PC-3 (cell line): Measurements from ENCODE around the gene PTGIS. TPM values are rescaled to one million over a fixed set of nuclear protein-coding genes. Genes with fewer than 3 reads are reported as not detected.
A peak's percentile ranks its signal among the peaks of the same experiment; 100 is the strongest.

Source experiments
- ATAC-seq: fragments of 200-7000 bp; cut with Tn5 transposase; 2 replicates; pipeline ENCODE4 v1.9.1; 2020; ENCODE audit warnings: mild to moderate bottlenecking, moderate library complexity
- BruUV-seq: library from RNA; stranded (reverse); fragments of 400-500 nt; replicated peaks from 2 replicates; lab custom pipeline; 2021; lab: Mats Ljungman, UMichigan
- CTCF ChIA-PET: fragments of 300-600 bp; sonication (Branson Sonifier 250); formaldehyde crosslinking; loops from one replicate; lab custom pipeline; 2022; ENCODE audit warnings: antibody characterized with exemption; lab: Charles Lee
- POLR2A ChIA-PET: fragments of 300-600 bp; sonication (Branson Sonifier 250); formaldehyde crosslinking; loops from one replicate; lab custom pipeline; 2022; ENCODE audit warnings: antibody characterized with exemption; ENCODE audit not compliant: unreplicated experiment; lab: Charles Lee
- DNase-seq: peaks from one replicate; pipeline ENCODE4 v3.0.0-alpha.2; 2015
- H2AFZ ChIP-seq: fragments of 300-600 bp; sonication (generic); 2 replicates; pipeline ENCODE4 v1.6.0; 2016; ENCODE audit warnings: antibody characterized with exemption, low read length
- H3F3A ChIP-seq: fragments of 300-600 bp; sonication (generic); one replicate; pipeline ENCODE4 v1.6.0; 2017; ENCODE audit warnings: antibody characterized with exemption, low read length, control low read depth, mild to moderate bottlenecking; ENCODE audit not compliant: unreplicated experiment
- H3K27ac ChIP-seq: fragments of 300-600 bp; sonication (generic); 2 replicates; pipeline ENCODE4 v1.5.1; 2016; ENCODE audit warnings: mild to moderate bottlenecking, low read length
- H3K27me3 ChIP-seq: fragments of 300-600 bp; sonication (generic); 2 replicates; pipeline ENCODE4 v1.6.1; 2016; ENCODE audit warnings: low read length, mixed read lengths
- H3K36me3 ChIP-seq: fragments of 300-600 bp; sonication (generic); 2 replicates; pipeline ENCODE4 v1.6.1; 2016; ENCODE audit warnings: low read depth, mixed run types, low read length, mixed read lengths
- H3K4me1 ChIP-seq: fragments of 300-600 bp; sonication (generic); 2 replicates; pipeline ENCODE4 v1.5.1; 2016; ENCODE audit warnings: low read length; ENCODE audit not compliant: insufficient read depth
- H3K4me2 ChIP-seq: fragments of 300-600 bp; sonication (generic); 2 replicates; pipeline ENCODE4 v1.6.0; 2016; ENCODE audit warnings: low read length
- H3K4me3 ChIP-seq: fragments of 300-600 bp; sonication (generic); 2 replicates; pipeline ENCODE4 v1.5.1; 2016; ENCODE audit warnings: mild to moderate bottlenecking, low read length, mixed read lengths
- H3K79me2 ChIP-seq: fragments of 300-600 bp; sonication (generic); 2 replicates; pipeline ENCODE4 v1.6.1; 2017; ENCODE audit warnings: low read length, mixed read lengths
- H3K9ac ChIP-seq: fragments of 300-600 bp; sonication (generic); 2 replicates; pipeline ENCODE4 v1.6.0; 2016; ENCODE audit warnings: mild to moderate bottlenecking, low read length
- H3K9me2 ChIP-seq: fragments of 300-600 bp; sonication (generic); replicated peaks from 2 replicates; pipeline ENCODE4 v1.6.1; 2016; ENCODE audit warnings: mixed run types, low read length, mixed read lengths
- H3K9me3 ChIP-seq: fragments of 300-600 bp; sonication (generic); 2 replicates; pipeline ENCODE4 v1.6.1; 2016; ENCODE audit warnings: low read length, mixed read lengths
- H4K20me1 ChIP-seq: fragments of 300-600 bp; sonication (generic); 2 replicates; pipeline ENCODE4 v1.6.1; 2016; ENCODE audit warnings: low read length, mixed read lengths
- EZH2 ChIP-seq: fragments of 300-600 bp; sonication (generic); IDR thresholded peaks from one replicate; pipeline ENCODE4 v1.6.1; 2017; ENCODE audit warnings: antibody characterized with exemption, mild to moderate bottlenecking, low read length; ENCODE audit not compliant: unreplicated experiment
- EZH2phosphoT487 ChIP-seq: fragments of 300-600 bp; sonication (generic); IDR thresholded peaks from 2 replicates; pipeline ENCODE4 v1.6.1; 2018; ENCODE audit warnings: mild to moderate bottlenecking, antibody characterized with exemption, low read length, borderline replicate concordance
- intact Hi-C: fragments of 100-400 bp; cut with micrococcal nuclease; formaldehyde crosslinking; loops from 2 replicates; pipeline ENCODE4 v1.9.0; 2023
- total RNA-seq: library from RNA; depleted of rRNA; stranded (reverse); fragments of >200 nt; gene quantifications from 2 replicates; pipeline ENCODE4 v1.2.3, GENCODE V29; 2014
- TF ChIP-seq, protein P1 (sequence below): fragments of 300-600 bp; sonication (generic); conservative IDR thresholded peaks from 2 replicates; pipeline ENCODE4 v1.5.1; 2017; ENCODE audit warnings: antibody characterized with exemption, low read depth, mild to moderate bottlenecking, low read length

Gene PTGIS
- total RNA-seq, 1 experiment from 2014 or later, result 0.18 TPM

DNA sequence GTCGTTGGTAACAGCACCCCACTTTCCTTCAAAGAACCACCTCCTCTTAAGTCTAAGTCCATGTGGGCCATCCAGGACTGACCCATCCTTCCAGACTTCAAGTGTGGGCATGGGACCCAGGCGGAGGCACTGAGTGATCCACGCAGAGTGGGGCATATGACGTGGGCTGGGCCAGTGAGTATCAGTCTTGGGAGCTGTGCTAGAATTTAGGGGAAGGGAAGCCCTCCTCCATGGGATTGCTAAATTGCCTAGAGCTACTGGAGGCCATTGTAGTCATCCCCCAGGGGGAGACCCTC lies 50.2 kb downstream of the PTGIS start:
- Histone ChIP-seq H4K20me1 (no peaks in the 10 kb centered on the region), H3K27me3 (peaks cover 40% of the 10 kb centered on the region), H3K4me2 (no peak overlapping the region), H3K27ac (no peak overlapping the region), H2AFZ (no peak overlapping the region), H3K79me2 (no peaks in the 10 kb centered on the region), H3K4me1 (0 out of 2 replicates have a peak, but pooled peaks cover 4% of the 10 kb centered on the region), H3K4me3 (no peak overlapping the region), H3K9me3 (no peaks in the 10 kb centered on the region), H3F3A (no peaks in the 10 kb centered on the region), H3K9me2 (no peaks in the 10 kb centered on the region), H3K36me3 (no peaks in the 10 kb centered on the region), H3K9ac (no peak overlapping the region)
- TF ChIP-seq, protein P1, sequence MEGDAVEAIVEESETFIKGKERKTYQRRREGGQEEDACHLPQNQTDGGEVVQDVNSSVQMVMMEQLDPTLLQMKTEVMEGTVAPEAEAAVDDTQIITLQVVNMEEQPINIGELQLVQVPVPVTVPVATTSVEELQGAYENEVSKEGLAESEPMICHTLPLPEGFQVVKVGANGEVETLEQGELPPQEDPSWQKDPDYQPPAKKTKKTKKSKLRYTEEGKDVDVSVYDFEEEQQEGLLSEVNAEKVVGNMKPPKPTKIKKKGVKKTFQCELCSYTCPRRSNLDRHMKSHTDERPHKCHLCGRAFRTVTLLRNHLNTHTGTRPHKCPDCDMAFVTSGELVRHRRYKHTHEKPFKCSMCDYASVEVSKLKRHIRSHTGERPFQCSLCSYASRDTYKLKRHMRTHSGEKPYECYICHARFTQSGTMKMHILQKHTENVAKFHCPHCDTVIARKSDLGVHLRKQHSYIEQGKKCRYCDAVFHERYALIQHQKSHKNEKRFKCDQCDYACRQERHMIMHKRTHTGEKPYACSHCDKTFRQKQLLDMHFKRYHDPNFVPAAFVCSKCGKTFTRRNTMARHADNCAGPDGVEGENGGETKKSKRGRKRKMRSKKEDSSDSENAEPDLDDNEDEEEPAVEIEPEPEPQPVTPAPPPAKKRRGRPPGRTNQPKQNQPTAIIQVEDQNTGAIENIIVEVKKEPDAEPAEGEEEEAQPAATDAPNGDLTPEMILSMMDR, result no peak
- TF ChIP-seq EZH2phosphoT487 (no peak), EZH2 (no peak)
- ATAC-seq (no peak), DNase-seq (no peak)
- ChIA-PET CTCF (interaction anchor here (0.7 to 1.5 kb wide), 2 partner anchors 172 to 197 kb away, joined by 3 read pairs; no protein-coding TSS in a partner anchor), POLR2A (no interaction called here)
- BruUV-seq, result no TSS peak
- intact Hi-C loops, result no loop called here

GRCh38 chr20:49516916-49517804 lies 50.8 kb downstream of the PTGIS start:
- Histone ChIP-seq H3K9ac (no peak overlapping the region), H3F3A (no peaks in the 10 kb centered on the region), H4K20me1 (no peaks in the 10 kb centered on the region), H3K27me3 (peaks cover 46% of the 10 kb centered on the region), H2AFZ (no peak overlapping the region), H3K4me2 (no peak overlapping the region), H3K36me3 (no peaks in the 10 kb centered on the region), H3K79me2 (no peaks in the 10 kb centered on the region), H3K4me3 (no peak overlapping the region), H3K27ac (no peak overlapping the region), H3K4me1 (0 out of 2 replicates have a peak, but pooled peaks cover 4% of the 10 kb centered on the region), H3K9me2 (no peaks in the 10 kb centered on the region), H3K9me3 (no peaks in the 10 kb centered on the region)
- no peak for TF ChIP-seq EZH2
- TF ChIP-seq EZH2phosphoT487, result no peak
- TF ChIP-seq, protein P1, result no peak
- no peak for DNase-seq
- BruUV-seq, result no TSS peak
- ATAC-seq, result peak; percentile 45; the same call in 1 of the 2 replicates
- ChIA-PET CTCF (interaction anchor here (0.7 to 1.5 kb wide), 2 partner anchors 171 to 196 kb away, joined by 3 read pairs; no protein-coding TSS in a partner anchor), POLR2A (no interaction called here)
- intact Hi-C loops, result no loop called here

GRCh38 chr20:49515586-49515985 lies 52.4 kb downstream of the PTGIS start:
- H3K36me3 ChIP-seq, result no peaks in the 10 kb centered on the region
- TF ChIP-seq, protein P1, result no peak
- TF ChIP-seq EZH2phosphoT487, result no peak
- TF ChIP-seq EZH2, result no peak
- no peak for ATAC-seq
- ChIA-PET POLR2A (interaction anchor here (0.7 kb wide), 1 partner anchor 61 kb away, joined by 4 read pairs; no protein-coding TSS in a partner anchor), CTCF (no interaction called here)
- no peaks in the 10 kb centered on the region for H4K20me1 ChIP-seq
- no TSS peak for BruUV-seq
- no peak for DNase-seq
- H3K9me2 ChIP-seq, result no peaks in the 10 kb centered on the region
- H3K4me2 ChIP-seq, result no peak overlapping the region
- H2AFZ ChIP-seq, result no peak overlapping the region
- no peak overlapping the region for H3K9ac ChIP-seq
- no peaks in the 10 kb centered on the region for H3F3A ChIP-seq
- no peak overlapping the region for H3K27ac ChIP-seq
- no peaks in the 10 kb centered on the region for H3K79me2 ChIP-seq
- no peak overlapping the region for H3K4me3 ChIP-seq
- H3K4me1 ChIP-seq, result peaks cover 10% of the 10 kb centered on the region; the same call in 1 of the 2 replicates
- H3K9me3 ChIP-seq, result no peaks in the 10 kb centered on the region
- peaks cover 59% of the 10 kb centered on the region for H3K27me3 ChIP-seq
- intact Hi-C loops, result no loop called here
